ENCODE data around the gene ERBB4.

GRCh38 chr2:212441141-212441540 lies 97.5 kb downstream of the ERBB4 start:
- no peak for TF ChIP-seq CTCF (conservative IDR thresholded peaks at IDR 0.05; ENCODE audit: low read depth, low read length)
- no peak for TF ChIP-seq EZH2 (IDR thresholded peaks at IDR 0.05; ENCODE audit: borderline replicate concordance, low read depth, low read length, poor library complexity, severe bottlenecking)
